Ishikawa (cell line): ENCODE data around the gene PWP2.

Experiments used
- CREB1 ChIP-seq: IDR thresholded peaks from 2 replicates; pipeline ENCODE4 v1.6.1; 2012; ENCODE audit warnings: low read depth
- EP300 ChIP-seq: IDR thresholded peaks from 2 replicates; pipeline ENCODE4 v1.6.1; 2012; ENCODE audit warnings: borderline replicate concordance
- FOXM1 ChIP-seq: IDR thresholded peaks from 2 replicates; pipeline ENCODE4 v1.6.1; 2012; ENCODE audit warnings: low read depth, borderline replicate concordance
- NFIC ChIP-seq: IDR thresholded peaks from 2 replicates; pipeline ENCODE4 v1.6.1; 2012
- RAD21 ChIP-seq: IDR thresholded peaks from 2 replicates; pipeline ENCODE4 v1.6.1; 2012; ENCODE audit warnings: low read depth
- TAF1 ChIP-seq: IDR thresholded peaks from 2 replicates; pipeline ENCODE4 v1.6.1; 2012; ENCODE audit warnings: low read depth, mild to moderate bottlenecking
- YY1 ChIP-seq: IDR thresholded peaks from 2 replicates; pipeline ENCODE4 v1.6.1; 2012; ENCODE audit warnings: low read depth
- ZBTB7A ChIP-seq: IDR thresholded peaks from 2 replicates; pipeline ENCODE4 v1.6.1; 2012; ENCODE audit warnings: low read depth
- TF ChIP-seq, protein P1 (sequence below): IDR thresholded peaks from 2 replicates; pipeline ENCODE4 v1.6.1; 2012; ENCODE audit warnings: low read depth, mild to moderate bottlenecking
- TF ChIP-seq, protein P2 (sequence below): IDR thresholded peaks from 2 replicates; pipeline ENCODE4 v1.6.1; 2012

DNA sequence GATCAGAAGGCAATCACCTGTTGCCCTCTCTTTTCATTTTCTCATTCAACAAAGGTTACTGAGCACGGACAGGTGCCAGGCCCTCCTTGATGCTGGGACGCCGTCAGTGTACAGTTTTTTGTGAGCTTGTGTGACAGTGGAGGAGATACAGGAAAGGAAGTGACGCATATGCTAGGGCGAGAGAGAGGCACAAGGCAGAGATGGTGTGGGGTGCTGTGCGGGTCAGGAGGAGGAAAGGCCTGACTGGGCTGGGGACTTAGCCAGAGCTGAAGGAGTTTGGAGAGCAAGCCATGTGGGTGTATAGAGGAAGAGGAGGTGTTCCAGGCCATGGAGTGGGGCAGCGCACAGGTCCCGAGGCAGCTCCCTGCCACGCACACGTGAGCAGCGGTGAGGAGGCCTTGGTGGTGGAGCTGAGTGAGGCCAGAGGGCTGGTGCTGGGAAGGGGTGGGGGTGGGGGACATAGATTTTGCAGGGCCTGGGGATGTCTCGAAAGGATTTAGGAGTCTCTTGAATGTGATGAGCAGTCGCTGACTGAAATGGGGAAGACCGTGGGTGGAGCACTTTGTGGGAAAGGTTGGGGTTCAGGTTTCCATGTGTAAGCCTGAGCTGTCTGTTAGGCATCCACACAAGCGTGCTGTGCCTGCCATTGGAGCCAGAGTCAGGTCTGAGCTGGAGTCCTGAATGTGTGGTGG, 49.1 kb upstream of the PWP2 start:
- no peak for TF ChIP-seq YY1
- no peak for TF ChIP-seq FOXM1
- TF ChIP-seq TAF1, result no peak
- no peak for TF ChIP-seq CREB1
- no peak for TF ChIP-seq EP300
- TF ChIP-seq, protein P1, sequence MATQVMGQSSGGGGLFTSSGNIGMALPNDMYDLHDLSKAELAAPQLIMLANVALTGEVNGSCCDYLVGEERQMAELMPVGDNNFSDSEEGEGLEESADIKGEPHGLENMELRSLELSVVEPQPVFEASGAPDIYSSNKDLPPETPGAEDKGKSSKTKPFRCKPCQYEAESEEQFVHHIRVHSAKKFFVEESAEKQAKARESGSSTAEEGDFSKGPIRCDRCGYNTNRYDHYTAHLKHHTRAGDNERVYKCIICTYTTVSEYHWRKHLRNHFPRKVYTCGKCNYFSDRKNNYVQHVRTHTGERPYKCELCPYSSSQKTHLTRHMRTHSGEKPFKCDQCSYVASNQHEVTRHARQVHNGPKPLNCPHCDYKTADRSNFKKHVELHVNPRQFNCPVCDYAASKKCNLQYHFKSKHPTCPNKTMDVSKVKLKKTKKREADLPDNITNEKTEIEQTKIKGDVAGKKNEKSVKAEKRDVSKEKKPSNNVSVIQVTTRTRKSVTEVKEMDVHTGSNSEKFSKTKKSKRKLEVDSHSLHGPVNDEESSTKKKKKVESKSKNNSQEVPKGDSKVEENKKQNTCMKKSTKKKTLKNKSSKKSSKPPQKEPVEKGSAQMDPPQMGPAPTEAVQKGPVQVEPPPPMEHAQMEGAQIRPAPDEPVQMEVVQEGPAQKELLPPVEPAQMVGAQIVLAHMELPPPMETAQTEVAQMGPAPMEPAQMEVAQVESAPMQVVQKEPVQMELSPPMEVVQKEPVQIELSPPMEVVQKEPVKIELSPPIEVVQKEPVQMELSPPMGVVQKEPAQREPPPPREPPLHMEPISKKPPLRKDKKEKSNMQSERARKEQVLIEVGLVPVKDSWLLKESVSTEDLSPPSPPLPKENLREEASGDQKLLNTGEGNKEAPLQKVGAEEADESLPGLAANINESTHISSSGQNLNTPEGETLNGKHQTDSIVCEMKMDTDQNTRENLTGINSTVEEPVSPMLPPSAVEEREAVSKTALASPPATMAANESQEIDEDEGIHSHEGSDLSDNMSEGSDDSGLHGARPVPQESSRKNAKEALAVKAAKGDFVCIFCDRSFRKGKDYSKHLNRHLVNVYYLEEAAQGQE, result no peak
- TF ChIP-seq RAD21, result no peak
- TF ChIP-seq ZBTB7A, result no peak
- TF ChIP-seq, protein P2, sequence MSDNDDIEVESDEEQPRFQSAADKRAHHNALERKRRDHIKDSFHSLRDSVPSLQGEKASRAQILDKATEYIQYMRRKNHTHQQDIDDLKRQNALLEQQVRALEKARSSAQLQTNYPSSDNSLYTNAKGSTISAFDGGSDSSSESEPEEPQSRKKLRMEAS, result no peak
- TF ChIP-seq NFIC, result no peak
